GM12801 (cell line): ENCODE data around the gene BPIFB6.

Source experiments
- TF ChIP-seq, protein P1 (sequence below): IDR thresholded peaks from one replicate; pipeline ENCODE4 v1.5.1; 2011; ENCODE audit warnings: control low read depth; ENCODE audit not compliant: insufficient read length; ENCODE audit errors: extremely low read depth

BPIFB6 gene

DNA sequence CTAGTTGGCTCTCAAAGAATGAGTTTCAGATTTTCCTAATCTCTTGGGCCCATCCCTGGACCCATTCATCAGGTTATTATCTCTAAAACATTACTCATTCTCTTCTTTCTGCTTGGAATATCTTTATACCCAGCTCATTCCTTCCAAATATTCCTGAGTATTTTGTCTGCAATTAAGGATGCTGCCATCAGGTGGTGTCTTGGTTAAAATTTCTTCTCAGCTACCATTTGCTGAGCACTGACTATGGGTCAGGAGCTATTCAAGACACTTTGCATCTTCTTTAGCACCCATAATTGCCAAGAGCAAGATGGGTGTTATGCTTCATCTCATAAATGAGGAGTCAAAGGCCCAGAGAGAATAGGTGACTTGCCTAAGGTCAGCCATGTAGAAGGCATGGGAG is 35.6 kb upstream of the BPIFB6 start:
- TF ChIP-seq, protein P1, sequence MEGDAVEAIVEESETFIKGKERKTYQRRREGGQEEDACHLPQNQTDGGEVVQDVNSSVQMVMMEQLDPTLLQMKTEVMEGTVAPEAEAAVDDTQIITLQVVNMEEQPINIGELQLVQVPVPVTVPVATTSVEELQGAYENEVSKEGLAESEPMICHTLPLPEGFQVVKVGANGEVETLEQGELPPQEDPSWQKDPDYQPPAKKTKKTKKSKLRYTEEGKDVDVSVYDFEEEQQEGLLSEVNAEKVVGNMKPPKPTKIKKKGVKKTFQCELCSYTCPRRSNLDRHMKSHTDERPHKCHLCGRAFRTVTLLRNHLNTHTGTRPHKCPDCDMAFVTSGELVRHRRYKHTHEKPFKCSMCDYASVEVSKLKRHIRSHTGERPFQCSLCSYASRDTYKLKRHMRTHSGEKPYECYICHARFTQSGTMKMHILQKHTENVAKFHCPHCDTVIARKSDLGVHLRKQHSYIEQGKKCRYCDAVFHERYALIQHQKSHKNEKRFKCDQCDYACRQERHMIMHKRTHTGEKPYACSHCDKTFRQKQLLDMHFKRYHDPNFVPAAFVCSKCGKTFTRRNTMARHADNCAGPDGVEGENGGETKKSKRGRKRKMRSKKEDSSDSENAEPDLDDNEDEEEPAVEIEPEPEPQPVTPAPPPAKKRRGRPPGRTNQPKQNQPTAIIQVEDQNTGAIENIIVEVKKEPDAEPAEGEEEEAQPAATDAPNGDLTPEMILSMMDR, result no peak

GRCh38 chr20:32997431-32997830 is 34.0 kb upstream of the BPIFB6 start:
- TF ChIP-seq, protein P1, result no peak

DNA sequence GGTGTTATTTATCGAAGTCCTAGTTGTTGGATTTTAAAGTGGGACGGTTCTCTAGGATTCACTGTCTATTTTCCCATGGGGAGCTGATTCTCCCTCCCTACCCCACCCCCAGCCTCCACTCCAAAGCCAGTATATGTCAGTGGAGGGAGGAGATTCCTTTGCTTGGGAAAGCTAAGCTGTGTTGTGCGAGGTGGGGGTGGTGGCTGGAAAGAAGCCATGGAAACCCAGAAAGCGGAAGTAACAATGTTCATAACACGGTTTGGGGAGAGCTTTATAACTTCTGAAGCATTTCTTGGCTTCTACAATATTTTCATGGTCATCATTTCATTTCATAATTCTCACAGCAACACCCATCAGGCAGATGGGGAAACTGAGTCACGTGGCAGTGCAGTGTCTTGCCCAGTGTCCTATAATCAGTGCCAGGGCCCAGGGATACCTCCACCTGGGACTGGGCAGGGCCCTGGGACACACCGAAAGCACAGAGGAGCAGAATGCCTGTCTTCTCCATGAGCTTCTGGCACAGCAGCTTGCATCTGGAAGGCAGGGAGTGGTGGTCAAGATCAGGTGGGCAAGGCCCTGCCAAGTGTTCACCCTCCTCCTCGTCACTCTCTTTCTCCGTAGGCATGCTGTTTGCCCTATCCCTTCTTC is 31.7 kb upstream of the BPIFB6 start:
- TF ChIP-seq, protein P1, result no peak

GRCh38 chr20:33000802-33001466 is 30.5 kb upstream of the BPIFB6 start:
- TF ChIP-seq, protein P1, result no peak

- TF ChIP-seq, protein P1, result no peak
These were observed 29.2 kb upstream of the BPIFB6 start for GRCh38 chr20:33002087-33002808.

DNA sequence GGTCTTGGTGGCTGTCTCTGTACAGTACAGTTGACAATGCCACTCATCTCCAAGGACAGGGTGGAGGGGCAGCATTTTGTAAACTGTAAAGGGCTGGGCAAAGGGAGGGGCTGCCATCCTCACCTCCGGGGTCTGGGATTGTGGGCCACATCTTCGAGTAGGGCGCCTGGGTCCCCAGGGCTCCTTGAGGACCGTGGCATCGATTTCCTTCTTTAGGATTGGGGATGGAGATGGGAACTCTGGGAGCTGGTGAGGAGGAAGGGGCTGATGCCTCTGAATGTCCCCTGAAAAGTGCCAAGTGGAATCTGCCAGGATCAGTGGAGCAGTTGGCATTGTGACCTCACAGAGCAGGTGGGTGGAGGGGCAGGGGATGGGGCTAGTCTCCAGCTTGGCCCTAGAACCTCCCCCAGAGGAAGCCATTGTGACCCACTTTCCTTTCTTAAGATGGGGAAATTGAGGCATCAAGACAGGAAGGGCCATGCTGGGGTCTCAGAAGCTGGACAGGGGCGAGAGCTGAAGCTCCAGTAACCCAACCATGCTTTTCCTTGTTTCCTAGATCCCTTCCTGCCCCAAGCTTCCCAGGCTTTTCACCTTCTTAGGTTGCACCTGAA is 27.2 kb upstream of the BPIFB6 start, which contains the start of gene SUN5:
Gene SUN5 (minus strand): TSS at position 293 of the 611 bp plus-strand sequence. CDS start 93 bp downstream, at position 200.
- TF ChIP-seq, protein P1, result no peak

- TF ChIP-seq, protein P1, result no peak
These were observed 26.3 kb upstream of the BPIFB6 start for GRCh38 chr20:33005132-33005566.
